Cardiac septum (tissue), 1 donor: ENCODE data around the gene RNASEH2A. TPM values are rescaled to one million over a fixed set of nuclear protein-coding genes. Genes with fewer than 3 reads are reported as not detected.
"Not testable (repeated sequence)": the region's sequence is repeated elsewhere in the genome, so short reads cannot be mapped to it uniquely, and the experiment has no call there.

Experiments
- DNase-seq: peaks from one replicate; pipeline ENCODE4 v3.0.0-alpha.2; 2020; ENCODE audit warnings: low spot score
- intact Hi-C: fragments of 100-400 bp; cut with DNase I; formaldehyde crosslinking; loops from one replicate; pipeline ENCODE4 v1.14.0; 2022
- total RNA-seq: library from RNA; stranded (reverse); fragmentation: NEBNext Ultra II Directional; extraction: Animal tissue kit (Norgen Biotek cat#: 25700); gene quantifications from one replicate; pipeline ENCODE4 v1.2.1, GENCODE V29; 2021
- donor health status: DM: no; HTN: no; CAD: no.

Gene RNASEH2A
- total RNA-seq, 1 donor from 2014 or later: 4.4 TPM

DNA sequence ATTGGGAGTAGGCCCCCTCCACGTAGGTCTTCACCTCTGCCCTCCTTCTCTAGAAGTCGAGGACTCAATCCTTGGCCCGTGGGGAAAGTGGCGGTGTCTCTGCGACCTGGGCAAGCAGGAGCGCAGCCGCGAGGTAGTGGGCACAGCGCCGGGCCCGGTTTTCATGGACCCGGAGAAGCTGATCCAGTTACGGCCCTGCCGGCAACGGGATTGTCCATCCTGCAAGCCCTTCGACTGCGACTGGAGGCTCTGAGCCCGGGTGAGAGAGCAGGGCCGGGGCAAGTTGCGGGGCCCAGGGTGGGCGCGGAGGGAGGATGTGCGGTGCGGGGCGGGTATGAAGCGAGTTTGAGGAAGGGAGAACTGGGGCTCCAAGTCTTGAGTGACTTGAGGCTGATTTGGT lies 2.3 kb upstream of the RNASEH2A start:
- DNase-seq: no peak
- intact Hi-C loops: loop anchor here (5.0 kb wide), 2 partner anchors 33 to 122 kb away; partner anchors contain the start of genes DHPS and MAST1

- DNase-seq: no peak
- intact Hi-C loops: no loop called here
Measured at GRCh38 chr19:12815088-12815487, 8.7 kb downstream of the RNASEH2A start.

DNA sequence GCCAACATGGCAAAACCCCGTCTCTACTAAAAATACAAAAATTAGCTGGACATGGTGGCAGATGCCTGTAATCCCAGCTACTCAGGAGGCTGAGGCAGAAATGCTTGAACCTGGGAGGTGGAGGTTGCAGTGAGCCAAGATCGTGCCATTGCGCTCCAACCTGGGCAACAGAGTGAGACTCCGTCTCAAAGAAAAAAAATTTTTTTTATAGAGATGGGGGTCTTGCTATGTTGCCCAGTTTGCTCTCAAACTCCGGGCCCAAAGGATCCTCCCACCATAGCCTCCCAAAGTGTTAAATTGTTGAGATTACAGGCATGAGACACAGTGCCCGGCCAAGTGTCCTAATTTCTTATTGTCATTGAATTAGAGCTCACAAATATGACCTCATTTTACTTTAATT lies 10.8 kb downstream of the RNASEH2A start:
- intact Hi-C loops, DNase-seq: not testable (repeated sequence)

DNA sequence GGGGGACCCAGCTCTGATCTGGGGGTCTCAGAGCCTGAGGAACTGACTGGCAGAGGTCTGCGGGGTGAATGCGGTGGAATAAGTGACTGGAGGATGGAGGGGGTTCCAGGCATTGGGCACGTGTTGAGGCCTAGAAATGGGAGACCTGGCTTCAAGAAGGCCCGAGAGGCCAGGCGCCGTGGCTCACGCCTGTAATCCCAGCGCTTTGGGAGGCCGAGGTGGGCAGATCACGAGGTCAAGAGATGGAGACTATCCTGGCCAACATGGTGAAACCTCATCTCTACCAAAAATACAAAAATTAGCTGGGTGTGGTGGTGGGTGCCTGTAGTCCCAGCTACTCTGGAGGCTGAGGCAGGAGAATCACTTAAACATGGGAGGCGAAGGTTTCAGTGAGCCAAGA lies 11.4 kb downstream of the RNASEH2A start:
- DNase-seq, intact Hi-C loops: not testable (repeated sequence)

DNA sequence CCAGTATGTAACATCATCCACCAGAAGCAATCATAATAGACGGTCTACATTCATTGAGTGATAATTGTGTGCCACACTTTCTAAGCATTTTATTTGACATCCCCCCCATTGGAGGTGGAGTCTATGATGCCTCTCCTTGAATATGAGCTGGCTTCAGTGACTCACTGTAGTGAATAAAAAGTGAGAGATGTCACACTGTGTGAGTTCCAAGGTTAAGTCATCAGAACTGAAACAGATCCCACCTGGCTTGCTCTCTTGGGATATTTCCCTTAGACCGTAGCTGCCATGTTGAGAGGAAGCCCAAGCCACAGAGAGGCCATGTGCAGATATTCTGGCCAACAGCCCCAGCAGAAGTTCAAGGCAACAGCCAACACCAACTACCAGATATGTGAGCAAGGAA lies 15.4 kb downstream of the RNASEH2A start:
- DNase-seq: no peak
- intact Hi-C loops: no loop called here

- intact Hi-C loops: no loop called here
- no peak for DNase-seq
Measured at GRCh38 chr19:12825254-12826131, 19.1 kb downstream of the RNASEH2A start.

DNA sequence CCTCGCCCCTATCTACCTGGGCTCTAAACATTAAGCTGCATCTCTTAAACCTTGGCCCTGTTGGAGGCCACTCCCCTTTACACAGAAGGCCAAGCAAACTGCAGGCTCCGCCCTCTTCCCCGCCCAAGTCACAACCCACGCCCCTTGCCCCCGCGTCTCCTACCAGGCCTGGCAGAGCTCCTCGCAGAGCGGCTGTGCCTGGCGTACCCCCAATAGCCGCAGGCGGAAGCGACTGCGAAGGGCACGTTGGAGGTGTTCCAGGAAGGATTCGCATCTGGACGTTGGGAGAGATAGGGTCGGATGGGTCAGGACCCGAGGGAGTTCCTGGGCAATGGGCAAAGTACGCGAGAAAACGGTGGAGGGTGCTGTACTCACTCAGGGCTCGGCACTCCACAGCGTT lies 22.1 kb downstream of the RNASEH2A start:
- intact Hi-C loops: no loop called here
- no peak for DNase-seq

DNA sequence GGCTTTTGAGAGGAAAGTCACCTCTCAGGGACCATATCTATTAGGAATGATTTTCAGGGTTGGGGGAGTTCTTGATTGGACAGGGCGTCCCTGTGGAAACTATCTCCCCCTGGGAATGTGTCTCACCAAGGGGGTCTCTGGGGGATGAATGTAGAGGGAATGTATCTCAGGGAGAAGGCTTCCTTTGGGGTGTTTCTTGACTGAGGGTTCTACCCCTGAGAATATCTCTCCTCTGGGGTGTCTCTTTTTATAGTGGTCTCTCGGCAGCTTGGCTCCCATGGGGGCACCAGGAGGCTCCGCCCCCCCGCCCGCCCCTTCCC lies 27.0 kb downstream of the RNASEH2A start:
- no peak for DNase-seq
- intact Hi-C loops: no loop called here

DNA sequence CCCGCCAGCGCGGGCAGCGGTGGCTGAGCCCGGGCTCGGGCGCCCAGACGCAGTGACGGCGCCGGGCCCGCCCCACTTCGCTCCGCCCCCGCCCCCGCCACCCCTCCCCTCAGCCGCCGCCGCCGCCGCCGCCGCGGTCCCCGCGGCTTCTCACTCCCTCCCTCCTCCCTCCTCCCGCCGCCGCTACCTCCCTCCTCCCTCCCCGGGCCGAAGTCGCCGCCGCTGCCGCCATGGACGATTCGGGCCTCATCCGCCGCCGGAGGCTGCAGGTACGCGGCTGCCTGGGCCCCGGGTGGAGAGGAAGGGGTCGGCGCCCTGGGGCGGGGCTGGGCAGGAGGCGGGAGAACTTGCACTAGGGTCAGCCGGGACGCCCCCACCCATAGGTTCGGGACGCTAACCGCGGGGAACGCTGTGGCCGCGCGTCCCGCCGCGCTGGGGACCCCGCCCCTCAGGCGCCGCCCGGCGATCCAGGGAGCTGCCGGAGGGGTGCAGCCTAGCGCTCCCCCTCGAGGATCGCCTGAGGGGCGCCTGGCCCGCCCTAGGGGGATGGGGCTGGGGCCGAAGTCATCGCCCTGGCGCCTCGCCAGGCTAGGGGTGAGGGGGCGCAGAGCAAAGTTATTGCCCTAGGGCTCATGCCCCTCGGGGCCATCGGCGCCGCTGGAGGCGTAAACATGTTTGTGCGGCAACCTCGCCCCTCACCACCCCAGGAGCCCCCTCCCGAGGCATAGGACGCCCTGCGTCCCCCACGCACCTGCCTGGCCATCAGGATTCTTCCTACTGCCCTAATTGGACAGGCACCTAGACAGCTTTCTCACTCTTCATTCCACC lies 27.6 kb downstream of the RNASEH2A start:
- intact Hi-C loops: no loop called here
- no peak for DNase-seq

DNA sequence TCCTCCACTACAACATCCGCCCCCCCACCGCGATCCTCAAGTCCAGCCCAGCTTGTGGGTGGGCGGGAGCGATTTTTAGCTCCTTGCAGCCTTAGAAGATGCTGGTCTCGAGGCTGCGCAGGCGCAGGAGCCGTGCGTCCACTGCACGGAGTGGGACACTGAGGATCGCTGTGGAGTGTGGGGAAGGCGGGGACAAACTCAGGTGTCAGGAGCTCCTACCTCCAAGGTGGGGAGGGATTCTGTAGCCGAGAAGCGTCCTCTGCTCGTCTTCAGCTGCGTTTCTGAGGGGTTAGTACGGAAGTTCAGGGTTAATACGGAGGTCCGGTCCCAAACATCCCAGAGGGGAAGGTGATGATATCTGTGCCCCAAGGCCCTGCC lies 28.2 kb downstream of the RNASEH2A start, which contains the start of gene RTBDN:
Gene RTBDN (minus strand): TSS at position 14 of the 378 bp plus-strand sequence. CDS start 4,600 bp downstream, outside the sequence.
- DNase-seq: no peak
- intact Hi-C loops: no loop called here

GRCh38 chr19:12834976-12835757 lies 28.8 kb downstream of the RNASEH2A start:
- intact Hi-C loops: loop anchor here (5.0 kb wide), 1 partner anchor 33 kb away; the partner anchor contains the start of genes PRDX2 and THSD8
- DNase-seq: no peak

- no peak for DNase-seq
- intact Hi-C loops: loop anchor here (5.0 kb wide), 1 partner anchor 34 kb away; the partner anchor contains the start of genes PRDX2 and THSD8
Measured at GRCh38 chr19:12836529-12836863, 30.1 kb downstream of the RNASEH2A start.

GRCh38 chr19:12837225-12837624 lies 30.8 kb downstream of the RNASEH2A start:
- DNase-seq: no peak
- intact Hi-C loops: loop anchor here (5.0 kb wide), 1 partner anchor 35 kb away; the partner anchor contains the start of genes PRDX2 and THSD8

- intact Hi-C loops: loop anchor here (5.0 kb wide), 1 partner anchor 36 kb away; the partner anchor contains the start of genes PRDX2 and THSD8
- DNase-seq: no peak
Measured at GRCh38 chr19:12838182-12838885, 31.9 kb downstream of the RNASEH2A start, which contains the start of gene MAST1. Gene MAST1, plus strand, starts transcription at chr19:12838515. Its CDS starts 58 bp downstream, at chr19:12838573.

DNA sequence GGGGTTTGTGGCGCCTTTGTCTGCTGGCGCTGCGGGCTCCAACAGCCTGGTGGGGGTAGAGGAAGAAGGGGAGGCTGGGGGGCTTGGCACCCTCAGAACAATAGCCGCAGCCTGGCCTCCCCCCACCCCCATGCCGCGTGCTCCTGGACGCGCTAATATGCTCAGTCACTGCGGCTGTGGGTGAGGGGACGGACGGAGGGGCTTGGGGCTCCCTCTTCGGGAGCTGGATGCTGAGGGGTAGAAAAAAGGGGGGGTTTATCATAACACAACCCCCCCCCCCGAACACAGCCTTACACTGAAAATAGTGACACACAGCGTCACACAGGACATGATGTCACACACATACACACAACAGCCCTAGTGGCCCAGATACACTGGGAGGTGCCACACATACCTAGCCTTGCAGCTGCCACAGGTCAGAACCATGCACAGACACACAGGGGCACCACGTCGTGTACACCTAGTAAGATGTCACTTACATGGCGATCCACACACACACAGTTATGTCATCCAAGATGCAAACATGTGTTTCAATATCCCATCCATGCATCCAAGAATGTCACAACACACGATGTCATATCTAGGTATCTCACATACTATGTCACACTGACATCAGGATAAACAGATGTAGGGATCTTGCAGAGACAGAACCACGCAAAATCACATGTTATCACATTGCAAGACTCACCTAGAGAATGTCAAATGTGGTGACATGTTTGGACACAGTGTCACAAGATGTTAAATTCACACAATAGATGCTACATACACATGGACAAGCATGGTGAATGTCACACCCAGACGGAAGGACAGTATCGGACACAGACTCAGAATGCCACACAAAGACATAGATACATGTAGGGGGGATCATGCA lies 32.7 kb downstream of the RNASEH2A start:
- no peak for DNase-seq
- intact Hi-C loops: loop anchor here (5.0 kb wide), 1 partner anchor 37 kb away; the partner anchor contains the start of genes PRDX2 and THSD8

DNA sequence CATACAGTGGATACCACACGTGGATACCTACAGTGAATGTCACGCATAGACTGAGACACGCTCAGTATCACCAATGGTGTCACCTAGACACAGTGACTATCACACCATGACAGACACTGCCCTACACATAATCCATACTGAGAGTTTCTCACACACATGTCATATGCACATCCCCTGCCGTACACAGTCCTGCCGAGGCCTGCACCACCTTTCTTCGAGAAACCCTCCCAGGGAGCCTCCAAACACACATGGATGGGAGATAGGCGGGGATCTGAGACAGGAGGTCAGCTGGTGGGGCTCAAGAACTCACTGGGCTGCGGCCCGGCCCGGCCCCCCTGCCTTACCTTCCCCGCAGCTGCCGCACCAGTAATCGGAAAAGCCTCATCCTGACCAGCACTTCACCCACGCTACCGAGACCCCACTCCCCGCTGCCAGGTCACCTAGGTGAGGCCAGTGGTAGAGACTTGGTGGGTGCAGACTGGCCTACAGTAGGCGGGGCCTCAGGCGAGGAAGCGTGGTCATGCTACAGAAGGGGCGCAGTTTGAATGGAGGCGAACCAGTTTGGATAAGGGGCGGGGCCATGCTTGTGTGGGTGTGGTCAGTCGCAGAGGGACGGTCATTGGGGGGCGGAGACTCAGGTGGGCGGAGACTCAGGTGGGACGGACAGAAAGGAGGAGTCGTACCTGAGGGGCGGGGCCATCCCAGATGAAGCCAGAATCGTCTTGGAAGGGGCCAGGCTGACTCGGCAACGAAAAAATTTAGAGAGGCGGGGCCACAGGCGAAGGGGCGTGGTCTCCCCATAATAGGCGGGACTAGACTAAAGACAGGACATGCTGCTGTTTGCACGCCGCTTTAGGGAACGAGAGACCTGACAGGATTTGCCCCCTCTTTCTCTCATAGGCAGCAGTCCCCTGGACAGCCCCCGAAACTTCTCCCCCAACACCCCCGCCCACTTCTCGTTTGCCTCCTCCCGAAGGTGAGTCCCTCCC lies 34.0 kb downstream of the RNASEH2A start:
- no peak for DNase-seq
- intact Hi-C loops: loop anchor here (10.0 kb wide), 1 partner anchor 166 kb away; no protein-coding TSS in a partner anchor

DNA sequence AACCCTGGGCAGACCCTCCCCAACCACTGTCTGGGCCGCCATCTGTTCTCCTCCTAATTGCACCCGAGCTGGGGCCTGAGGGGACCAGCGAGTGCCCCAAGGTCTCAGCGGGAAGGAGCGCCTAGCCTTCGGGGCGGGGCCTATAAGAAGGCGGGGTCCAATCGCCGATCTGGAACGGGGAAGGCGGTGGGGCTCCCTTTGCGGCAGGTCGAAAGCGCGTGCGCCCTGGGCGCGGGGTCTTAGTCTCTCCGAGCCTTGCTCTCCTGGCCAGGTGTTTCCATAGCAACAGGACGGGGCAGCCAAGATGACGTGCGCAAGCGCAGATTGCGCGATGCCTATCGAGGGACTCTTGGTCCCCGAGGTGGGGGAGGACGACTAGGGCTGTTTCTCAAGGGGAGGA lies 34.7 kb downstream of the RNASEH2A start:
- intact Hi-C loops: loop anchor here (10.0 kb wide), 1 partner anchor 166 kb away; no protein-coding TSS in a partner anchor
- DNase-seq: no peak
